ENCODE data around the gene GNGT1. TPM values are rescaled to one million over a fixed set of nuclear protein-coding genes. Genes with fewer than 3 reads are reported as not detected.

Gene GNGT1
- total RNA-seq, result not detected in 2 replicates

DNA sequence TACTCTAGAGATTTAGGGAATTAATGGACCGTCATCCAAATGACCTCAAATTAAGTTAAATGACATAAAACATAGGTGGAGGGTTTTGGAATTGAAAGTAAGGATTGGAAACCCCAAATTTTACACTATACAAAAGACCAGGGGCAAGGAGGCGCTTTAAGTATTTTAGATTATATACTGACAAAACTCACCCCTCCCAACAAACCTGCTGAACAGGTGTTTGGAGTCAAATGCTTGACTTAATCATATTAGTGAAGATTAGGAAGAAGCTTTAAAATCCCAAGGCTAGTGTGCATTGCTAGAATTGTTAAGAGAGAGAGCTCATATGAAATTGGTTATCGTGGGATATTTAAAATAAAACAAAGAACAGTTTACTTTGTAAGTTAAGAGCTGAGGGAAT, at the start of gene GNGT1:
Gene GNGT1 (plus strand): TSS at position 301 of the 400 bp plus-strand sequence. CDS start 180 bp downstream, outside the sequence.
- no peak for DNase-seq (ENCODE audit: low read depth, low spot score)

DNA sequence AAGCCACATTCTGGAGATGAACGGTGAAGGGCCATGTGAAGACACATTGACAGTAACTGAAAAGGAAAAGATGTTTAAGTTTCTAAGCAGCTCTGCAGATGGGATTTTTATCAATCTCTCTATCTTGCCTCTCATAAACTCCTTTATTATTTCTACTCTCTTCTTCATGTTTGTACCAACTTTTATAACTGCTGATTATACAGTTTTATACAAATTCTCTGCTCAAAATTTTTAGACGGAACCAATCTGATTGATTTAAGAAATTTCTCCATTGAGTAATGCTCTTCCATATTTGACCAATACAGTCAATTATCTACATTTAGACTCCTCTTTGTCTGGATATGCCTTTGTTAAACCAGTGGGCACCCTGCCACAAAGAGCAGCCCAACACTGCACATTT, 47.5 kb upstream of the GNGT1 start:
- no peak for DNase-seq (ENCODE audit: low read depth, low spot score)

GRCh38 chr7:93860261-93860660, 46.1 kb upstream of the GNGT1 start:
- no peak for DNase-seq (ENCODE audit: low read depth, low spot score)

- no peak for DNase-seq (ENCODE audit: low read depth, low spot score)
Measured at GRCh38 chr7:93861325-93861949, 44.9 kb upstream of the GNGT1 start.

DNA sequence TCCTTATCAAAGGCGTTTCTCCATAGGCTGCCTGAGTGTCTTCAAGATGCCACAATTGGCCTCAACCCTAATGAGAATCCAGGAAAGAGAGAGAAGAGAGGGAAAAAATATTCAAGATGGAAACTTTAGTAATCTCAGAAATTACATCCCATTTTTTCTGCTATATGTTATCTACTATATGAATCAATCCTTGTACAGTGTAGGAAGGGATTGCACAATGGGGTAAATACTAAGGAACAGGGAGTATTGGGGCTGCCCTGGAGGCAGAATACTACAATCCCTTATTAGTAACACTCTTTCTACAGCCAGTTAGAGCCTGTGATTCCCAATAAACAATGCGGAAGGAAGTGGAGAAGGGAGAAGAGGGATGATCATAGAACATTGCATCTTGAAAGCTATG, 43.7 kb upstream of the GNGT1 start:
- DNase-seq (ENCODE audit: low read depth, low spot score), result no peak

GRCh38 chr7:93866886-93867285, 39.5 kb upstream of the GNGT1 start:
- no peak for DNase-seq (ENCODE audit: low read depth, low spot score)

- no peak for DNase-seq (ENCODE audit: low read depth, low spot score)
Measured at GRCh38 chr7:93873998-93874574, 32.3 kb upstream of the GNGT1 start.

- no peak for DNase-seq (ENCODE audit: low read depth, low spot score)
Measured at GRCh38 chr7:93877742-93878141, 28.6 kb upstream of the GNGT1 start.

- no peak for DNase-seq (ENCODE audit: low read depth, low spot score)
Measured at GRCh38 chr7:93879356-93879755, 27.0 kb upstream of the GNGT1 start.

- DNase-seq (ENCODE audit: low read depth, low spot score), result no peak
Measured at GRCh38 chr7:93882468-93882867, 23.9 kb upstream of the GNGT1 start.

GRCh38 chr7:93883078-93883916, 23.1 kb upstream of the GNGT1 start:
- no peak for DNase-seq (ENCODE audit: low read depth, low spot score)

GRCh38 chr7:93883917-93884345, 22.4 kb upstream of the GNGT1 start:
- no peak for DNase-seq (ENCODE audit: low read depth, low spot score)

- DNase-seq (ENCODE audit: low read depth, low spot score), result no peak
Measured at GRCh38 chr7:93884541-93884940, 21.8 kb upstream of the GNGT1 start.

- no peak for DNase-seq (ENCODE audit: low read depth, low spot score)
Measured at GRCh38 chr7:93889261-93889660, 17.1 kb upstream of the GNGT1 start.

- DNase-seq (ENCODE audit: low read depth, low spot score), result no peak
Measured at GRCh38 chr7:93890041-93890463, 16.3 kb upstream of the GNGT1 start.

DNA sequence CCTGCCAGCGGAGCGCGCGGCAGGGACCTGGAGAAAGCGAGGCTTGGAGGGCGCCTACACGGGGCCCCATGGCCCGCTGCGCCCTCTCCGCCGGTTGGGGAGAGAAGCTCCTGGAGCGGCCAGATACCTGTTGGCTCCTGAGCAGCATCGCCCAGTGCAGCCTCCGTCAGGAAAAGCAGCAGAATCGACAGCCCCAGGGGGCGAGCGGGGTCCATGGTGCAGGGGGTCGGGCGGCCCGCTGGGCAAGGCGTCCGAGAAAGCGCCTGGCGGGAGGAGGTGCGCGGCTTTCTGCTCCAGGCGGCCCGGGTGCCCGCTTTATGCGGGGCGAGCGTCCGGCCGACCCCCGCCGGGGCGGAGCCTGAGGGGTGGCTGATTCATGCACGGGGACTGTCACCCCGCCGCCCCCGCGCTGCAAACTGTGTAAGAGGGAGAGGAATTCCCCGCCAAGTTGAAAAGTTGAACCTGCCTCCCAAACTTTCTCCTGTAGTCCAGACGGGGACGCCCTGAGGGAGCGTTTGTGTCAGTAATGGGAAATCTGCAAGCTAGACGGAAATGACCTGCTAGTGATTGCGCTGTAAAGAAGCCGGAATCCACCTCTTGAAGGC, 15.8 kb upstream of the GNGT1 start, which contains the start of gene TFPI2:
Gene TFPI2 (minus strand): TSS at position 290 of the 605 bp plus-strand sequence. CDS start 75 bp downstream, at position 215.
- no peak for DNase-seq (ENCODE audit: low read depth, low spot score)

GRCh38 chr7:93894426-93894825, 11.9 kb upstream of the GNGT1 start:
- DNase-seq (ENCODE audit: low read depth, low spot score), result no peak

DNA sequence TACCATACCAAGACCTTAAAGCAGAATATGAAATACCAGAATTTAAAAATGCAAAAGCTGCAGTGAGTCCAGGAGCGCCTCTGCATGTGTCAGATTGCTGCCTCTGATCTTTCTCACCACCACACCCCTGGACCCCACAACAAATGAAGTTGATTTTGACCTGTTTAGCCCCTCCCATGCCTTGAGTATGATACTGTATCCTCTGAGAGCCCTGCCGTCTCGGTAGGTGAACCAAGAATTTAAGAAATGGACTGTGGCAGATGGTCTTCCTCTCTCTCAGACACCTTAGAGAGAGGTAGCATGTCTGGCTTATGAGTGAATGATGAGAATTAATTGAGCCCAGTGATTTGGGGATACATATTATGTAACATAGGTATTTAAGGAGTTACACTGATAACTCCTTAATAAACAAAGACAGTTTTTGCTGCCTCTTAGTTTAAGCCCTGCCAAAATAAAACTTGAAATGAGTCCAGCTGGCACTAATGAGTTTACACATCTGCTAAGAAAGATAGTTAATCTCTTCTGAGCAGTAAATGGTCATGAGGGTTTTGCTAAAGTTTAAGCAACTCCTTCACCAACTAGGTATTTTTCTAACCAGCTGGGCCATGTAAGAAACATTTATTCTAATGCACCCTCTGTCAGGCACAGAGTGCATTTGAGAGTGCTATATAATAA, 11.3 kb upstream of the GNGT1 start:
- no peak for DNase-seq (ENCODE audit: low read depth, low spot score)

DNA sequence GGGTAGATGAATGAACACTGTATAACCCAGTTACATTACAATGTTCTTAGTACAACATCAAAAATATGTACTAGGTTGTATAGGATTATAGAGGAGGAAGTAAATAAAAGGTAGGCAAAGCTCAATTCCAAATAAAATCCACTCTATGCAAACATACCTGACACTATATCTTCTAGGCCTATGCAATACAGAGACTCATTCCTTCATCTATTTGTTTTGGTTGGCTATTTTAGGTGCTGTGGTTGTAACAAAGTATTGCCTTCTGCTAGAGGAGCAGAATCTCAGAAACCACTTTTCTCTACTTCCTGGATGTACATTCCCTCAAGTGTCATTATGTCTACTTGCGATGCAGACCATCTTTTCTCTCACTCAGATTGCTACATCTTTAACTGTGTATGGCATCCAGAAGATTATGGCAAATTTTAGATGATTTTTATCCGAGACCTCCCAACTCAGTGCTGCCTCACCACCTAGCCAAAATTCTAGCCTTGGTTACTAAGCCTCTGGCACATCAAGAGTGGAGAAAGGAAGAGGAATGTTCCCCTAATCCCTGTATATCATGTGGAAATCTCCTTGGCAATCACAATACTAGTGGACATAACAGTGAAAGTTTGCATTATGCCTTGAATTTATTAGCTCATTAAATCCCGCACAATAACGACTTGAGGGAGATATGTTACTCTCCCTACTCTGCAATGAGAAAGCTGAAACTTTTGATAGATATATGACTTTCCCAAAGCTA, 10.3 kb upstream of the GNGT1 start:
- DNase-seq (ENCODE audit: low read depth, low spot score), result no peak

DNA sequence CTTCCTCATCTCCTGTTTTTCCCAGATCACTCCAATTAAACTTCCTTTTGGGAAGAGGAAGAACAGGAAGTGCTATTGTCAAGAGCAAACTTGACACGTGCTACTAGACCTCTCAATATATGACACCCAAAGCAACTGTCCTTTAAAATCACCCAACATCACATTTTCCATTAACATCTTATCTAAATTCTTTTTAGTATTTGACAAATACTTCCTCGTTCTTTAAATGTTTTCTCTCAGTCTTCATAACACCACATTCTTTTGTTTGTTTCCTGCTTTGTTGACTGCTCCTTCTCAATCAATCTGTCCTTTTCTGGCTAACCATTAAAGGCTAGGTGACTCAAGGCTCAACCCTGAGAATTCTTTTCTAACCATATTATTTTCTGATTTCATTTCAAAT, 8.7 kb upstream of the GNGT1 start:
- no peak for DNase-seq (ENCODE audit: low read depth, low spot score)
